HUES64 (cell line): ENCODE measurements around the gene ACSS1.
A peak's percentile ranks its signal among the peaks of the same experiment; 100 is the strongest.

Experiments used
- H3K27ac ChIP-seq: 2 replicates; pipeline ENCODE4 v1.7.0; 2013; ENCODE audit warnings: low read depth, low read length, inconsistent platforms
- H3K27me3 ChIP-seq: 2 replicates; pipeline ENCODE4 v1.6.1; 2013; ENCODE audit warnings: mild to moderate bottlenecking, low read length; ENCODE audit not compliant: insufficient read depth
- H3K36me3 ChIP-seq: 2 replicates; pipeline ENCODE4 v1.6.1; 2013; ENCODE audit warnings: mild to moderate bottlenecking, low read length; ENCODE audit not compliant: insufficient read depth
- H3K4me1 ChIP-seq: 2 replicates; pipeline ENCODE4 v1.6.1; 2013; ENCODE audit warnings: mild to moderate bottlenecking, low read length, moderate library complexity; ENCODE audit not compliant: insufficient read depth
- H3K4me3 ChIP-seq: 2 replicates; pipeline ENCODE4 v1.5.1; 2013; ENCODE audit warnings: mild to moderate bottlenecking, low read length, moderate library complexity
- H3K9ac ChIP-seq: 2 replicates; pipeline ENCODE4 v1.6.1; 2013; ENCODE audit warnings: mild to moderate bottlenecking, low read depth, low read length
- H3K9me3 ChIP-seq: 2 replicates; pipeline ENCODE4 v1.6.1; 2013; ENCODE audit warnings: low read depth, low read length; ENCODE audit not compliant: insufficient read depth
- WGBS: fragments of 150-250, 120-280 bp; methylation state at CpG from one replicate; pipeline ENCODE4 v1.1.7; 2013; ENCODE audit warnings: missing lambda C conversion rate; 5-methylcytosine and 5-hydroxymethylcytosine counted together

The ACSS1 gene

DNA sequence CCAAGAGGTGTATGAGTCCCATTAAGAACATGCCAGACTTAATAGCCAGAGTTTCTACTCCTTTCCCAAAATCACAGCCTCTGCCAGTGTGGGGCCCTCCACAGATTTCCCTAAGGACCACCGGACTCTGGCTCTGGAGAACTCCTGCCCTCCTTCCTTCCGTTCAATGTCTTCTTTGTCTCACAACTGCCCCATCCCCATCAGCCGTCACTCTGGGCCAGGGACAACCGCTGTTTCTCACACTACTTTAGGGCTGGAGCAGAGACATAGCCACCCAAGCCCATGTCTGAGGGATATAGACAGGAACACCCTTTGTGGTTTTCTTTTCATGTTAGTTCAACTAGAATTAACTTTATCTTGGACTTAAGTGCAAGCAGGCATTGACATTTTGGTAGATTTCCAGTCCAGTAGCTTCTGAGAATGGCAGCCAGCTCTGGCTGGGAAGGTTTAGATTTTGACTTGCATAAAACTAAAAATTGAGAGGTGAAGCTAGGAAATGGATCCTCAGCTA, 6.7 kb upstream of the ACSS1 start:
- Histone ChIP-seq H3K9me3 (no peaks in the 10 kb centered on the region), H3K36me3 (no peaks in the 10 kb centered on the region), H3K27me3 (peaks cover 83% of the 10 kb centered on the region), H3K4me3 (no peak overlapping the region), H3K9ac (no peak overlapping the region), H3K4me1 (no peaks in the 10 kb centered on the region), H3K27ac (no peak overlapping the region)
- WGBS: 90% methylated on average over 4 of the region's 4 CpGs

DNA sequence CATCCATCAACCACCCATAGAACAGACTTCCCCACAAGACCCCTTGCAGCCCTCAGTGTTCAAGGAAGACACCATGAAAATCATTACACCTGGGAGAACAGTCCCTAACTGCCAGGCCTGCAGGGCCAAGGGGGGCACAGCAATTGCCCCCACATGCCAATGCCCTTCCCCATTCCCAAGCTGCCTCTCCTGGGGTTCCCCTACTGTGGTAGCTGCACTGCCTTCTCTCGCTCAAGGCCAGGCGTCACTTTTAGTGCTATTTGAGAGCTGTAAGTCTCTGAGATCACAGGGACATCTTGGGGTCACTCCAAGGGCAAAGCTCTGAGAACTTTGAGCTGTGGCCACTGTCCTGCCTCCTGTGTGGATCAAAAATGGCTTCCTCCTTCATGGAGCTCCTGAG, 6.0 kb upstream of the ACSS1 start:
- WGBS: 96% methylated on average over 2 of the region's 2 CpGs
- H3K27ac ChIP-seq: no peak overlapping the region
- H3K9ac ChIP-seq: no peak overlapping the region
- no peaks in the 10 kb centered on the region for H3K9me3 ChIP-seq
- H3K27me3 ChIP-seq: peaks cover 83% of the 10 kb centered on the region
- H3K36me3 ChIP-seq: no peaks in the 10 kb centered on the region
- no peak overlapping the region for H3K4me3 ChIP-seq
- H3K4me1 ChIP-seq: no peaks in the 10 kb centered on the region

DNA sequence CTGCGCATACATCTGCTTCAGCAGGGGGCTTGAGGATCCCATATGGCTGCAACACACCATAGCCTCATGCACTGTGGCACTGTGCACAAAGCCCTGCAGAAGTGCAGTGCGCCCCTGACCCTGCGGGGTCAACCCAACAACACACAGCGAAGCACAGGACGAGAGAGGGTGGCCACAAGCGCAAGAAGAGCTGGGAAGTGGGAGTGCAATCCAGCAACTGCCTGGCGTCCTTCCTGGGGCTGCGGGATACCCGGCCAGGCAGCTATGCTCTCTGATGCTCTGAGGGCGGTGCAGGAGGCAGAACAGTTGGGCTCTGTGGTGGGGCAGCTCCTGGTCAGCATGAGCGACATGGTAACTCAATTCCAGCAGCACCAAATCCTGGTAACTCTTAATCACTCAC, 5.6 kb upstream of the ACSS1 start:
- WGBS: 86% methylated on average over 11 of the region's 11 CpGs
- no peak overlapping the region for H3K9ac ChIP-seq
- H3K27me3 ChIP-seq: peaks cover 83% of the 10 kb centered on the region
- no peaks in the 10 kb centered on the region for H3K9me3 ChIP-seq
- no peak overlapping the region for H3K4me3 ChIP-seq
- 0 out of 2 replicates have a peak, but pooled peaks cover under 1% of the 10 kb centered on the region for H3K4me1 ChIP-seq
- H3K36me3 ChIP-seq: no peaks in the 10 kb centered on the region
- no peak overlapping the region for H3K27ac ChIP-seq

DNA sequence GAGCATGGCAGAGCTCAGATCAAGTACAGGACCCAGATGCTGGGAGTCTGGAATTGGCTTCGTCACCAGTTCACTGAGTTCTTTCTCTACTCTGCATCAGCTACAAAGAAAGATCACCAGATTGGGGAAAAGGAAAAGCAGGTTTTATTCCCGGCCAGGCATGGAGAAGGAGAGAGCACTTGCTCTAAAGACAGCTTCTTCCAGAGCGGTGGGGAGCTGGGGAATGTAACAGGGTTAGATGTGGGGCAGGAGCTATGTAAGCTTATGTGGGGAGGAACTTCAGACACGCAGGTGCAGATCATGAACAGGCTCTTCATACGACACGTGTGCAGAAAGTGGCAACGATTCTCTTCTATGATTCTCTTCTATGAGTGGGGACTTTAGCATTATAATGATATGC, 4.9 kb upstream of the ACSS1 start:
- no peak overlapping the region for H3K4me3 ChIP-seq
- H3K27me3 ChIP-seq: peaks cover 83% of the 10 kb centered on the region
- H3K4me1 ChIP-seq: 0 out of 2 replicates have a peak, but pooled peaks cover 4% of the 10 kb centered on the region
- no peak overlapping the region for H3K9ac ChIP-seq
- H3K27ac ChIP-seq: no peak overlapping the region
- no peaks in the 10 kb centered on the region for H3K36me3 ChIP-seq
- no peaks in the 10 kb centered on the region for H3K9me3 ChIP-seq
- WGBS: 85% methylated on average over 7 of the region's 7 CpGs

DNA sequence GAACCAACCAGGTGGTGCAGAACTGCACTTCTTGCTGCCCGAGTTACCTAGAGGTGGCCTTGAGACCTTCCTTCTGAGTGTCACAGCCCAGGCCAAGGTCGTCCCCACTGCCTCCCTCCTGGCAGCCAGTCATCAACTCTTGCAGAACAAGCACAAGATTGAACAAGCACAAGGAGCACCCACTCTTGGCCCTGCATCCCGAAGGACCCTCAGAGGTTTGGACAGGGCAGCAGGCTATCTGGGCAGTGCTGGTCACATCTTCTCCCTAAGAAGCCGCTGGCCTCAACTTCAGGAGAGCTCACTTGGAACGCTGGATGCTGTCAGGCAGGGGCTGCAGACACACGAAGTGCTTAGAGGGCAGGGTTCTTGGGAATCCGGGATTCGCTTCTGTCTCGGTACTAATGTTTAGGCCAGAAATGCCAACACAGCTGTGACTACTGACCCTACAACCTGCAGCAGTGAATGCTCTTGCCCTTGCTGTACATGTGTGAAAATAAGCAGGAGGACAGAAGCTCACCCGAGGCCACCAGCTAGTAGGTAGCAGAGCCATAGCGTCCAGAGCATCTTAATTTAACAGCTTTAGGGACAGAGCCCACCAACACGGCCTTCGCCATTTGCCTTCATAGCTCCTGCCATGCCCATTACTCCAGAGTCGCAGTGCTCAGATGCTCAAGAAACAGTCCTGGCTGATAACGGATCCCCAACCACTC, 4.0 kb upstream of the ACSS1 start:
- no peak overlapping the region for H3K4me3 ChIP-seq
- 0 out of 2 replicates have a peak, but pooled peaks cover 4% of the 10 kb centered on the region for H3K4me1 ChIP-seq
- no peaks in the 10 kb centered on the region for H3K36me3 ChIP-seq
- H3K27me3 ChIP-seq: peaks cover 91% of the 10 kb centered on the region
- WGBS: 86% methylated on average over 15 of the region's 15 CpGs
- H3K9ac ChIP-seq: no peak overlapping the region
- H3K27ac ChIP-seq: no peak overlapping the region
- H3K9me3 ChIP-seq: no peaks in the 10 kb centered on the region

DNA sequence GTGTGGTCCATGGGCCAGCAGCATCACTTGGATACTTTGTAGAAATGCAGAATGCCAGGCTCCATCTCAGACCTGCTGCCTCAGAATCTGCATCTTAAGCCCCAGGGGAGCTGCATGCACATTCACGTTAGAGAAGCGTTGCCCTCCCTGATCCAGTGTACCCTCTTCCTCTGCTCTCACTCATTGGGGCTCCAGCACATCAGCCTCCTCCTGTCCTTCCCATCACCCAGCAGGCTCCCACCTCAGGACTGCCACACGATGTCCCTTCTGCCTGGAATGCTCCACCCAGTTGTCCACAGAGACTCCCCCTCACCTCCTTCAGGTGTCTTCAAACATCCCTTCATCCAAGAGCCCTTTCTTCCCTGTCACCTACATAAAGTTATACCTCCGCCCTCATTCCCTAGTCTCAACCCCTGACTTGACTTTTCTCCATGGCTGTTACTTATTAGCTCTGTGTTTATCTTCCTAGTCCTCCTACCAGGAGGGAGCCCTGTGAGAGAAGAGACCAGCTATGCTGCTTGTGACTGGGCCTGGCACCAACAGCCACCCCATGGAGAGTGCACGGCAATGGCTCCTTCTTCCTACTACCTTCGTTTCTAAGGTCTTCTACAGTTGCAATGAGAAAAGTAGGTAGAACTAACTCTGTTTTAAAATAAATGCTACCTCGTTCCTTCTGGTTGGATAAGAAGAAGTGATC, 3.3 kb upstream of the ACSS1 start:
- Histone ChIP-seq H3K27ac (no peak overlapping the region), H3K36me3 (no peaks in the 10 kb centered on the region), H3K27me3 (peaks cover 96% of the 10 kb centered on the region), H3K9me3 (no peaks in the 10 kb centered on the region), H3K4me3 (no peak overlapping the region), H3K9ac (no peak overlapping the region), H3K4me1 (0 out of 2 replicates have a peak, but pooled peaks cover 4% of the 10 kb centered on the region)
- WGBS: 68% methylated on average over 6 of the region's 7 CpGs

DNA sequence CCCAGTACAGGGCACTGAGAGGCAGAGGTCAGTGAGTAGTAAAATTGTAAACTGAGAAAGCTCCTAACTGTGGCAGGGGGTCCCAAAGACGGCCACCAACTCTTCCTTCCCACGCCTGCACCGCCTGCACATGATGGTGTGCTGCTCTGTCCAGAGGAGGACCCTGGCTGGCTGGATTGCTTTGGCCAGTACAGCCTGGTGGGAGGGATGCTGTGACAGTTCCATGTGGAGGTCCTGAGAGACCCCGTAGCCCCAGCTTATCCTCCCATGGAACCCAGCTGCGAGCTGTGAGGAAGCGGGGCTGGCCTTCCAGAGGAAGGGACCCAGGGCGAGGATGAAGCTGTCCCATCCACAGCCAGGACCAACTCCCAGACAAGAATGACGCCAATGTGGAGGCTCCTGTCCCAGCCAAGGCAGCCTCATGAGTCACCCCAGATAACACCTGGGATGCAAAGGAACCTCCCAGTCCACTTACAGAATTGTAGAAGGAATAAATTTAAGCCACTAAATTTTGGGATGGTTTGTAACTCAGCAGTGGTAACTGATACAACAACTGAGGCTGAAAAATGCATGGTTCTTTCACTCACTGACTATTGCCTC, 2.0 kb upstream of the ACSS1 start:
- 89% methylated on average over 8 of the region's 8 CpGs for WGBS
- 0 out of 2 replicates have a peak, but pooled peaks cover 4% of the 10 kb centered on the region for H3K4me1 ChIP-seq
- no peak overlapping the region for H3K9ac ChIP-seq
- no peaks in the 10 kb centered on the region for H3K36me3 ChIP-seq
- peaks cover 99% of the 10 kb centered on the region for H3K27me3 ChIP-seq
- no peak overlapping the region for H3K27ac ChIP-seq
- no peaks in the 10 kb centered on the region for H3K9me3 ChIP-seq
- no peak overlapping the region for H3K4me3 ChIP-seq

DNA sequence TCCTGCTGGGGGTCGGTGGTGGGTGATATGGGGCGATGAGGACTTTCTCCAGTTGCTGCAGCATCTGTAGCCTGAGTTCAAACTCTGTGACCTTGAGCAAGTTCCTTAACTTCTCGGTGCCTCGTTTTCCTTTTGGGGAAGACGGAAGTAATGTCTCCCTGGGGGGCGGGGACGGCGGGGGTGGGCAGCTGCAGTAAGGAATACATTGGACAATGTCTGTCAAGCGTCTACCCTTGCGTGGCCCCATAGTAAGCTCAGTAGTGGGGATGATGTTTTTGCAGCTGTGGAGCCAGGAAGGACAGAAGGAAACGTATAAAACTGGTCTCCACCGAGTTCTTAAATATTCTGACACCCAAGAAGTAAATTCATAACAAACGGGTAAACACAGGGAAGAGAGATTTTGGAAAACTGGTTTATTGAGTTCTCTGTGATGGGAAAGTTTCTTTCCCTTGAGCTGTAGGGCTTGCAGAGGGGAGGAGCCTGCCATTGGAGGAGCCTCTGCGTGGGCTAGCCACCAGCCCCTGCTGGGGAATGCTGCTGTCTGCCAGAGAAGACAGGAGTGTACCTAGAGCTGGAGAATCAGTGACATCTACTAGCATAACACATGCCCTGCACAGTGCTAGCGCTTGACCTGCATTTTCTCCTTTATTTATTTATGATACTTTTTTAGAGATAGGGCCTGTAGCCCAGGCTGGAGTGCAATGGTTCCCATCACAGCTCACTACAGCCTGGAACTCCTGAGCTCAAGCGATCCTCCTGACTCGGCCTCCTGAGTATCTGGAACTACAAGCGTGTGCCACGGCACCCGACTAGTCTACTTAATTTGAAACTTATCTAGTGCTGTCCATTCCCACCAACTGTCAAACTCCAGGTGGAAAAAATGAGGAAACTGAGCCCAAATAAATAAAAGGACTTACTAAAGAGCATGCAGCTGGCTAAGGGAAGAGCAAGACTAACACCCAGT, 1.2 kb upstream of the ACSS1 start:
- Histone ChIP-seq H3K4me1 (0 out of 2 replicates have a peak, but pooled peaks cover 4% of the 10 kb centered on the region), H3K27me3 (peaks cover 99% of the 10 kb centered on the region), H3K36me3 (no peaks in the 10 kb centered on the region), H3K9ac (no peak overlapping the region), H3K4me3 (peak overlapping the region; percentile 58), H3K9me3 (no peaks in the 10 kb centered on the region), H3K27ac (no peak overlapping the region)
- 57% methylated on average over 18 of the region's 20 CpGs for WGBS

DNA sequence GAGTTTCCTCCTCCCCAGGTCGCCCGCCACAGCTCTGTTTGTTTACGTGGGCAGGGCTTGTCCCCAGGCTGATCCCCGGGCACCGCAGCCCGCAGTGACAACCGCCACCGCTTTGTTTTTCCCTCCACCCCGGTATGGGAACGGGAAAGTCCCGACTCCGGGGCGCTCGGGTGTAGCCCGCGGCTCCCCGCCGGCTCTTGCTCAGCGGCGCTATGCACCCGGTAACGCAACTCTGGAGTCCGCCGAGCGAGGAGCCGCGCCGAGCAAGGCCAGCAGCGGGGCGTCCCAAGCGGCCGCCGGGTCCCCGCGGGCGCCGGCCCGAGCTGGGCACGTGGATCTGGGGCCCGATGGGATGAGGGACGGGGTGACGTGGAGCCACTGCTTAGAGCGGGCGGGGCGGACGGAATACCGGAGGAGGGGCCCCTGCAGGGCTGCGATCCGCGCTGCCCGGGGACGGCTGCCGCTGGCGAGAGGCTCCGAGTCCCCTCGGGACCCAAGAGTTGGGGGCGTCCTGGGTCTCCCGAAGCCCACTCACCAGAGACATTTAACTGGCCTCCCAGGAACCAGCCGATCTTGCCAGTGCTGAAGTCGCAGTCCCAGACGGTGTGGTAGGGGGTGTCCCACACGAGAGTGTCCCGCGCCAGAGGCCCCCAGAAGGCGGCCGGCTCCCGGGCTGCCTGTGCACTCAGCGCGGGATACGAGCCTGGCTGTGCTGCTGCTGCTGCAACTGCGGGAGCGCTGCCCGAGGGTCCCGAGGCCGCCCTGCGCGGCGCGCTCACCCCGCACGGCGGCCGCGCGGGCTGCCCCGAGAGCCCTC, 497 bp downstream of the ACSS1 start:
- Histone ChIP-seq H3K36me3 (no peaks in the 10 kb centered on the region), H3K9ac (no peak overlapping the region; the same call in 1 of the 2 replicates), H3K9me3 (no peaks in the 10 kb centered on the region), H3K27ac (no peak overlapping the region), H3K4me3 (peak overlapping the region; percentile 58), H3K4me1 (0 out of 2 replicates have a peak, but pooled peaks cover 4% of the 10 kb centered on the region), H3K27me3 (peaks cover 90% of the 10 kb centered on the region)
- WGBS: 1% methylated on average over 86 of the region's 86 CpGs
